CD4-positive, alpha-beta memory T cell (primary cell): ENCODE measurements around the gene GNAL. TPM values are rescaled to one million over a fixed set of nuclear protein-coding genes. Genes with fewer than 3 reads are reported as not detected.

ENCODE experiments used
- CTCF ChIA-PET: fragments of 350-600 bp; sonication (Branson Sonifier 250); formaldehyde crosslinking; loops from one replicate; lab custom pipeline; 2021; ENCODE audit warnings: inconsistent platforms; ENCODE audit not compliant: partially characterized antibody; lab: Charles Lee
- POLR2A ChIA-PET: fragments of 350-600 bp; sonication (Branson Sonifier 250); formaldehyde crosslinking; loops from one replicate; lab custom pipeline; 2021; ENCODE audit not compliant: partially characterized antibody; lab: Charles Lee
- DNase-seq, 5 donors: peaks; one replicate each; pipeline versions ENCODE4 v3.0.0 to v3.0.0-alpha.2; 2020 to 2022; ENCODE audit warnings: mixed read lengths in 1 of 5
- H3K27ac ChIP-seq: one replicate; pipeline ENCODE4 v1.7.0; 2013; ENCODE audit warnings: low read depth, low read length
- H3K27me3 ChIP-seq: 2 replicates; pipeline ENCODE4 v1.7.0; 2013; ENCODE audit warnings: mild to moderate bottlenecking, low read length, moderate library complexity; ENCODE audit not compliant: insufficient read depth
- H3K36me3 ChIP-seq: 2 replicates; pipeline ENCODE4 v1.7.0; 2013; ENCODE audit warnings: mild to moderate bottlenecking, low read length, moderate library complexity; ENCODE audit not compliant: insufficient read depth
- H3K4me1 ChIP-seq: 2 replicates; pipeline ENCODE4 v1.7.0; 2013; ENCODE audit warnings: mild to moderate bottlenecking, low read length, moderate library complexity; ENCODE audit not compliant: insufficient read depth
- H3K4me3 ChIP-seq, 2 donors: one replicate each; pipeline ENCODE4 v1.7.0; 2013; ENCODE audit warnings: low read length in 2 of 2, mild to moderate bottlenecking in 1 of 2
- H3K9me3 ChIP-seq, 2 donors: one replicate each; pipeline ENCODE4 v1.7.0; 2013; ENCODE audit warnings: low read length in 2 of 2, control low read depth in 1 of 2; ENCODE audit not compliant: control insufficient read depth in 1 of 2
- H3K27ac Mint-ChIP-seq, 7 donors: one replicate each; pipeline ENCODE4 v1.8.0; 2020 to 2021; ENCODE audit warnings: mixed read lengths in 7 of 7, mild to moderate bottlenecking in 6 of 7, inconsistent platforms in 3 of 7, moderate library complexity in 3 of 7
- H3K27me3 Mint-ChIP-seq, 2 donors: one replicate each; pipeline ENCODE4 v1.8.0; 2020 to 2021; ENCODE audit warnings: mixed read lengths in 2 of 2
- H3K36me3 Mint-ChIP-seq, 2 donors: one replicate each; pipeline ENCODE4 v1.8.0; 2020 to 2021; ENCODE audit warnings: mixed read lengths in 2 of 2, inconsistent platforms in 1 of 2, mild to moderate bottlenecking in 1 of 2
- H3K4me1 Mint-ChIP-seq, 4 donors: one replicate each; pipeline ENCODE4 v1.8.0; 2020 to 2021; ENCODE audit warnings: mixed read lengths in 4 of 4, mild to moderate bottlenecking in 1 of 4
- H3K4me3 Mint-ChIP-seq, 8 donors: one replicate each; pipeline ENCODE4 v1.8.0; 2020 to 2021; ENCODE audit warnings: mixed read lengths in 8 of 8, mild to moderate bottlenecking in 7 of 8, moderate library complexity in 6 of 8, inconsistent platforms in 3 of 8
- H3K9me3 Mint-ChIP-seq, 8 donors: one replicate each; pipeline ENCODE4 v1.8.0; 2020 to 2021; ENCODE audit warnings: mixed read lengths in 8 of 8, mild to moderate bottlenecking in 5 of 8, inconsistent platforms in 3 of 8, moderate library complexity in 1 of 8
- intact Hi-C: fragments of 100-400 bp; cut with micrococcal nuclease; formaldehyde crosslinking; loops from one replicate; pipeline ENCODE4 v1.15.1; 2023
- polyA plus RNA-seq, 2 donors: library from polyadenylated mRNA; unstranded; fragments of 300-500 nt; fragmentation: Illumina TruSeq; gene quantifications; one replicate each; pipeline ENCODE4 v1.2.3, GENCODE V29; 2021
- total RNA-seq, 2 experiments: library from RNA; stranded (reverse); gene quantifications; one replicate each; pipeline ENCODE4 v1.2.3, GENCODE V29; 2021

GNAL gene
- total and polyA plus RNA-seq, 4 experiments from 2014 or later, result 0.20 to 0.33 (median 0.26) TPM; not detected in 1

DNA sequence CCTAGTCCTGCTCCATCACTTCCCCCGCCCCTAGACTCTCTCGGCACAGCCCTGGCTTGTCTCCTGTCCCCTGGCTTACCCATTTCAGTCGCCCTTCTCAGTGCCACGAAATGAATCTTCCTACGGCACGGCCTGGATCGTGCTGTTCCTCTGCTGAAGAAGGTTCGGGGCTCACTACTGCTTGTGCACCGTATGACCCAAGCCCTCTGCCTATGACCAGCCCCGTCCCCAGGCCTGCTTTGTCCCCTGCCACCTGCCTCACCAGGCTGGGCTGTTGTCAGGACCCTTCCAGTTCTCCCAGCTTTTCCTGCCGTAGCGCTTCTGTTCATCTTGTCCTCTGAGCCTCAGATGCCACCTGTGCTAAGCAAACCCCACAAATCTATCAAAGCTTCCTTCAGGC lies 176.0 kb downstream of the GNAL start:
- no peaks in the 10 kb centered on the region for H3K9me3 Mint-ChIP-seq
- no peak overlapping the region for H3K27ac ChIP-seq
- no peaks in the 10 kb centered on the region for H3K27me3 ChIP-seq
- ChIA-PET POLR2A (no interaction called here), CTCF (no interaction called here)
- H3K27me3 Mint-ChIP-seq, result peaks cover 0 to 5% of the 10 kb centered on the region in 2 donors
- no peaks in the 10 kb centered on the region for H3K4me1 ChIP-seq
- no peaks in the 10 kb centered on the region for H3K9me3 ChIP-seq
- no peak overlapping the region for H3K4me3 ChIP-seq
- H3K4me1 Mint-ChIP-seq, result no peaks in the 10 kb centered on the region
- intact Hi-C loops, result no loop called here
- H3K4me3 Mint-ChIP-seq, result no peak overlapping the region
- no peaks in the 10 kb centered on the region for H3K36me3 ChIP-seq
- DNase-seq, result no peak
- H3K27ac Mint-ChIP-seq, result peak overlapping the region in 1 of 7 donors; percentile 48
- H3K36me3 Mint-ChIP-seq, result no peaks in the 10 kb centered on the region

DNA sequence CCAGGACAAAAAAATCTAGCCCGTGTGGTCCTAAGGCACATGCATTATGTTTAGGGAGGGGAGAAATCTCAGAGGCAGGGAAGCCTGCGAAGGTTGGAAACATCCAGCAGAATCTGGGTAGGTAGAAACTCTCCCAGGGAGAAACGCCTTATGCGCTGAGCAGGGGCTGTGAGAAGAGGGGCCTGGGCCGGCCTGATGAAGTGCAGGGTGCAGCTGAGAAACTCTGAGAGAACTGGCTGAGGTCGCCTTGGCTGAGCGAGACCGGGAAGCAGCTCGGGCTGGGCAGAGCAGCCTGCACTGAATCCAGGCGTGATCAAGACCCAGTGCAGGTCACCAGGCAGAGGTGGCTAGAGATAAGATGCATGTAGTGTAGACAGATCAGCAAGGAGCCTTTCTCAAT lies 177.3 kb downstream of the GNAL start:
- H3K4me1 Mint-ChIP-seq, result peaks cover 0 to under 1% (median 0%) of the 10 kb centered on the region in 4 donors
- no peaks in the 10 kb centered on the region for H3K36me3 ChIP-seq

DNA sequence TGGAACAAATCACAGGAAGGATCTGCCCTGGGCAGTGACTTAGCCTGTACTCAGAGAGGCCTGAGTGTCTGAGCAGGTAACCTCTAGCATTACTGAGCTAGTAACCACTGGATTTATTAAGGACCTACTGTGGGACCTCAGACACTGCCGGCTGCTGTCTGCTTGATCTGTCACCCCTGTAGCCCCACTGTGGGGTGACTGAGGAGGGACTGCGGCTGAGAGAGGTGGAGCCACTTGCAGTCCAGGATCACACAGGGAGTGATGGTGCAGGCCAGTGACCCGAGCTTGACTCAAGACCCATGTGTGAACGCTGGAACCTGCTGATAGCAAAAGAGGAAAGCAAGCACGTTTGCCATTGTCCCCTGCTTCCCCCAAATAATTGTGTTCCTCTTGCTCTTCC lies 177.7 kb downstream of the GNAL start:
- intact Hi-C loops, result no loop called here
- H3K4me1 Mint-ChIP-seq, result peaks cover 0 to 4% (median 0%) of the 10 kb centered on the region in 4 donors
- H3K9me3 ChIP-seq, result no peaks in the 10 kb centered on the region
- H3K27me3 ChIP-seq, result no peaks in the 10 kb centered on the region
- H3K4me3 ChIP-seq, result no peak overlapping the region
- H3K27ac ChIP-seq, result no peak overlapping the region
- no peak overlapping the region for H3K4me3 Mint-ChIP-seq
- no peak for DNase-seq
- no peaks in the 10 kb centered on the region for H3K36me3 ChIP-seq
- no peaks in the 10 kb centered on the region for H3K9me3 Mint-ChIP-seq
- H3K36me3 Mint-ChIP-seq, result no peaks in the 10 kb centered on the region
- peaks cover 0 to 5% of the 10 kb centered on the region in 2 donors for H3K27me3 Mint-ChIP-seq
- ChIA-PET CTCF (no interaction called here), POLR2A (no interaction called here)
- H3K4me1 ChIP-seq, result peaks cover 6% of the 10 kb centered on the region
- H3K27ac Mint-ChIP-seq, result no peak overlapping the region

More for the DNA sequence above, 177.3 kb downstream of the GNAL start:
- Histone ChIP-seq H3K27ac (no peak overlapping the region), H3K9me3 (no peaks in the 10 kb centered on the region), H3K4me1 (peaks cover 2% of the 10 kb centered on the region), H3K4me3 (no peak overlapping the region), H3K27me3 (no peaks in the 10 kb centered on the region)
- Mint-ChIP-seq H3K27ac (no peak overlapping the region), H3K4me3 (no peak overlapping the region), H3K27me3 (peaks cover 0 to 5% of the 10 kb centered on the region in 2 donors), H3K9me3 (no peaks in the 10 kb centered on the region), H3K36me3 (no peaks in the 10 kb centered on the region)
- intact Hi-C loops, result no loop called here
- ChIA-PET POLR2A (no interaction called here), CTCF (no interaction called here)
- DNase-seq, result no peak

DNA sequence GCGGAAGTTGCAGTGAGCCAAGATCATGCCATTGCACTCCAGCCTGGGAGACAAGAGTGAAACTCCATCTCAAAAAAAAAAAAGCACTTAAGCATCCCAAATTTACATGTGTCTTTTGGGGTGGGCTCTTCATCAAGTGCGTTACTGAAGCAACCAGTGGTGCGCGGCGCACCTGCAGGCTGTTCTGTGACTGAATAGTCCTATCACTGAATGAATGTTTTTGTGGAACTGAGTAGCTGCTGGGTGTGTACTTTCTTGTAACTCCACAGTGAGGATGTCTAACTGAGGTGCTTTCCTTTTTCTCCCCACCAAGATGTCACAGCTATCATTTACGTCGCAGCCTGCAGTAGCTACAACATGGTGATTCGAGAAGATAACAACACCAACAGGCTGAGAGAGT lies 179.2 kb downstream of the GNAL start:
- intact Hi-C loops, result no loop called here
- peaks cover 0 to 5% of the 10 kb centered on the region in 2 donors for H3K27me3 Mint-ChIP-seq
- Histone ChIP-seq H3K27ac (no peak overlapping the region), H3K9me3 (no peaks in the 10 kb centered on the region), H3K36me3 (no peaks in the 10 kb centered on the region), H3K4me1 (peaks cover 7% of the 10 kb centered on the region), H3K4me3 (no peak overlapping the region), H3K27me3 (no peaks in the 10 kb centered on the region)
- no peaks in the 10 kb centered on the region for H3K9me3 Mint-ChIP-seq
- ChIA-PET CTCF (interaction anchor here (1.2 kb wide), 1 partner anchor 135 kb away, joined by 3 read pairs; no protein-coding TSS in a partner anchor), POLR2A (no interaction called here)
- H3K4me3 Mint-ChIP-seq, result no peak overlapping the region
- no peak for DNase-seq
- no peak overlapping the region for H3K27ac Mint-ChIP-seq
- no peaks in the 10 kb centered on the region for H3K36me3 Mint-ChIP-seq
- H3K4me1 Mint-ChIP-seq, result peaks cover 0 to 4% (median 0%) of the 10 kb centered on the region in 4 donors

DNA sequence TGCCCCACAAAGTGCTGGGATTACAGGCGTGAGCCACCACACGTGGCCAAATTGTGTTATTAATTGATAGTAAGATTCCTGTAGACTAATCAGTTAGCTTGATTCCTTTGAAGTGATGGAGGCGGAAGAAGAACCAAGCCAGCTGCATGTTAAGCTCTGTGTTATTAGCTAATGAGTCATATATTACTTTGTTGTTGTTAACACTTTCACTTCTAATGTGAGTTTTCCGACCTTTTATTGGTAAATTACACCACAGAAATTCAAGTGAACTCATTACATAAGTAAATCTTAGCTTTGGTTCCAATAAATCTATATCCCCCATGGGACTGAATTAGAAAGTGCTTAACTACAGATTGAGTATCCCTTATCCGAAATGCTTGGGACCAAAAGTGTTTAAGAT lies 182.4 kb downstream of the GNAL start:
- Histone ChIP-seq H3K9me3 (no peaks in the 10 kb centered on the region), H3K4me3 (no peak overlapping the region), H3K36me3 (no peaks in the 10 kb centered on the region), H3K27me3 (no peaks in the 10 kb centered on the region), H3K4me1 (peaks cover 7% of the 10 kb centered on the region), H3K27ac (no peak overlapping the region)
- no peaks in the 10 kb centered on the region for H3K9me3 Mint-ChIP-seq
- H3K36me3 Mint-ChIP-seq, result peaks cover 2 to 10% of the 10 kb centered on the region in 2 donors
- POLR2A ChIA-PET, result interaction anchor here (0.9 kb wide), 1 partner anchor 21 kb away, joined by 3 read pairs; the partner anchor contains the start of gene CHMP1B
- intact Hi-C loops, result loop anchor here (5.0 kb wide), 1 partner anchor 214 kb away; no protein-coding TSS in a partner anchor
- peaks cover 0 to 4% of the 10 kb centered on the region in 2 donors for H3K27me3 Mint-ChIP-seq
- peak overlapping the region in 2 of 8 donors; percentile 2 to 62 for H3K4me3 Mint-ChIP-seq
- CTCF ChIA-PET, result interaction anchor here (0.6 to 1.1 kb wide), 2 partner anchors 139 to 1462 kb away, joined by 3 to 6 read pairs; no protein-coding TSS in a partner anchor
- no peak overlapping the region for H3K27ac Mint-ChIP-seq
- no peak for DNase-seq
- H3K4me1 Mint-ChIP-seq, result peaks cover 0 to 4% (median 0%) of the 10 kb centered on the region in 4 donors

DNA sequence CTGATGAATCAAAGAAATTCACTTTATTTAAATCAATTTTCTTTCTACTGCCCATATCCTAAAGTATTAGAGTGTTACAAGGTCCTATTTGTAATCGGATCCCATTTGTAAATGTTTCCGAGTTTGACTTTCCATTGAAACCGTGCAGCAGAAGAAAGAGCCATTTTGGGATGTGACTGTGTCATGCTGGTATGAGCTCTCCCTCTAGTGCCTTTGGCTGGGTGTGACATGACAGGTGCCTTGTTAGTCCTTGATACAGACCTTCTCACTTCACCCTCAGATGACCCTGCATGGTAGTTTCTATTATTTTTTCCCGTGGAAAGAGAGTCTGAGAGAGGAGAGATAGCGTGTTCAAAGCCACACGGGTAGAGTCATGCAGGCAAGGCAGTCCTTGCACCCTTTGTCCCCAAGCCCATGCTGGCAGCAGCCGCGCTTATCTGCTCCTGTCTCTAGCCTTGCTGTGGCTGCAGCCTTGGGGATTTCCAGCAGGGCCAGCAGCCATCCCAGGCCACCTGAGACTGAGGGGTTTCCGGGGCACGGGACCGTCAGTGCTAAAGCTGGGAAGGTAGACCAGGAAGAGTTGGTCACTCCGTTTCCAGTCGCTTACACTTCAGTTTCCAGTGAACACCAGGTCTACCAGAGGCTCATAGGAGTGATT lies 183.5 kb downstream of the GNAL start:
- Histone ChIP-seq H3K36me3 (no peaks in the 10 kb centered on the region), H3K27me3 (no peaks in the 10 kb centered on the region), H3K4me1 (peaks cover 7% of the 10 kb centered on the region), H3K9me3 (no peaks in the 10 kb centered on the region), H3K4me3 (no peak overlapping the region), H3K27ac (no peak overlapping the region)
- Mint-ChIP-seq H3K27ac (no peak overlapping the region), H3K36me3 (peaks cover 6 to 14% of the 10 kb centered on the region in 2 donors), H3K4me3 (no peak overlapping the region), H3K9me3 (no peaks in the 10 kb centered on the region), H3K27me3 (peaks cover 0 to 4% of the 10 kb centered on the region in 2 donors), H3K4me1 (peaks cover 0 to 4% (median 0%) of the 10 kb centered on the region in 4 donors)
- DNase-seq, result peak in 2 of 5 donors; percentile 11 to 12
- ChIA-PET POLR2A (no interaction called here), CTCF (no interaction called here)
- intact Hi-C loops, result loop anchor here (5.0 kb wide), 1 partner anchor 215 kb away; no protein-coding TSS in a partner anchor

DNA sequence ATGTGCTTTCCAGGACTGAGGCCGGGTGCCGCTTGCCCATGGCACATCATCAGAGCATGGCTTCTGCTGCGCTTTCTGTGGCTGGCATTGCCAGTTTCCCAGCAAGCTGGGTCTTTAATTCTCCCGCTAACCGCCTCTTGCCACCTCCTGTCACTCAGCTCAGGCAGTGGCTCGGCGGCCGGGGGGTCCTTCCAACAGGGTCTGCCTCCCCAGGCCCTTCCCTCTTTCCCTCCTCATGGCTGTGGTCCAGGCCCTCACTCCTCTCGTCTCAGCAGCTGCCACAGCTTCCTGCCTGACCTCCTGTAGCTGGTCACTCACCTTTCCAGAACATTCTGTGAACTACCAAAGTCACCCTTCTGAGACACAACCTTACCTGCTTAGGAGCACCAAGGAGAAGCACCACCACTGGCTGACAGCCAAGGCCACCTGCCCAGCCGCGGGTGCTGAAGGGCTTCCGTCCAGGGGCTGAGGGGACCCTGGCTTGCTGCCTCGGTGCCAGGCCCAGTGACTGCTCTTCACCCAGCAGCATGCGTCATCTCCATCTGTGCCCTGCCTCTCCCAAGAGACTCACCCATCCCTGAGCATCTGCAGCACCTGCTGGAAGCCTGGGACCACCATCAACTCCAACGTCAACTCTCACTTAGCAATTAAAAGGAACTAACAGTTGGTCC lies 184.7 kb downstream of the GNAL start:
- H3K4me1 Mint-ChIP-seq, result peaks cover 0 to 4% (median 0%) of the 10 kb centered on the region in 4 donors
- no peak overlapping the region for H3K27ac ChIP-seq
- CTCF ChIA-PET, result no interaction called here
- H3K36me3 Mint-ChIP-seq, result peaks cover 6 to 14% of the 10 kb centered on the region in 2 donors
- no peaks in the 10 kb centered on the region for H3K27me3 ChIP-seq
- no peak overlapping the region for H3K4me3 ChIP-seq
- no peaks in the 10 kb centered on the region for H3K27me3 Mint-ChIP-seq
- no peaks in the 10 kb centered on the region for H3K9me3 Mint-ChIP-seq
- no peak overlapping the region for H3K27ac Mint-ChIP-seq
- DNase-seq, result no peak
- H3K9me3 ChIP-seq, result no peaks in the 10 kb centered on the region
- intact Hi-C loops, result loop anchor here (5.0 kb wide), 1 partner anchor 217 kb away; no protein-coding TSS in a partner anchor
- peaks cover 7% of the 10 kb centered on the region for H3K4me1 ChIP-seq
- POLR2A ChIA-PET, result no interaction called here
- no peaks in the 10 kb centered on the region for H3K36me3 ChIP-seq
- H3K4me3 Mint-ChIP-seq, result no peak overlapping the region
